Measurements from ENCODE around the gene INKA1. TPM values are rescaled to one million over a fixed set of nuclear protein-coding genes. Genes with fewer than 3 reads are reported as not detected.
A peak's percentile ranks its signal among the peaks of the same experiment; 100 is the strongest.

The INKA1 gene
- total RNA-seq, 2 donors from 2014 or later, result 1.8 to 4.2 TPM

- no peaks in the 10 kb centered on the region for H3K9me3 ChIP-seq
- no peaks in the 10 kb centered on the region for H3K27me3 ChIP-seq
- no peak for TF ChIP-seq CTCF (IDR thresholded peaks at IDR 0.05)
- H3K4me1 ChIP-seq, result peaks cover 0 to 19% of the 10 kb centered on the region in 2 donors
- DNase-seq (ENCODE audit: low spot score), result no peak
- no peaks in the 10 kb centered on the region for H3K36me3 ChIP-seq
- H3K27ac ChIP-seq, result no peak overlapping the region
- H3K4me3 ChIP-seq, result no peak overlapping the region
Observed at GRCh38 chr3:49840388-49840787, 37.3 kb downstream of the INKA1 start.

GRCh38 chr3:49841126-49841696 lies 38.1 kb downstream of the INKA1 start:
- Histone ChIP-seq H3K36me3 (no peaks in the 10 kb centered on the region), H3K4me1 (peaks cover 0 to 19% of the 10 kb centered on the region in 2 donors), H3K27ac (no peak overlapping the region), H3K9me3 (no peaks in the 10 kb centered on the region), H3K27me3 (no peaks in the 10 kb centered on the region), H3K4me3 (no peak overlapping the region)
- DNase-seq (ENCODE audit: low spot score), result no peak
- TF ChIP-seq CTCF (IDR thresholded peaks at IDR 0.05), result peak in 1 of 2 donors; percentile 56

DNA sequence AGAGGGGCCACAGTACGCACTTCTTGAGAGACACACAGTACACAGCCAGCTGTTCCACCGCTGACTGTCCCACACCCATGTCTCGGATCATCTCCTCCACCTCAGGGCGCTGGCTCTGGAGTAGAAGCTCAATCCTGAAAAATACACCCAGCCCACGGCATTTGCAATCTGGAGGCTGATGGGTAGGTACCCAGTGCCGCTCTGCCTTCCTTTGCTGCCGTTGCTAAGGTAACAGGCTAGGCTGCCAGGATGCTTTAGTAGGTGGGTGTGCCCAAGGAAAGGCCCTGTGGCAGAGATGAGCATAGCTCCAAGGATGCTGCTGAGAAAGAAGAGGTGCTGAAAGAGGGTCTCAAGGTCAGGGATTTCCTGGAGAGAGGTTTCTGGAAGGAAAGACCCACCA lies 38.7 kb downstream of the INKA1 start:
- Histone ChIP-seq H3K4me1 (peaks cover 0 to 19% of the 10 kb centered on the region in 2 donors), H3K27me3 (no peaks in the 10 kb centered on the region), H3K4me3 (no peak overlapping the region), H3K27ac (no peak overlapping the region), H3K9me3 (no peaks in the 10 kb centered on the region), H3K36me3 (no peaks in the 10 kb centered on the region)
- no peak for TF ChIP-seq CTCF (IDR thresholded peaks at IDR 0.05)
- DNase-seq (ENCODE audit: low spot score), result no peak

DNA sequence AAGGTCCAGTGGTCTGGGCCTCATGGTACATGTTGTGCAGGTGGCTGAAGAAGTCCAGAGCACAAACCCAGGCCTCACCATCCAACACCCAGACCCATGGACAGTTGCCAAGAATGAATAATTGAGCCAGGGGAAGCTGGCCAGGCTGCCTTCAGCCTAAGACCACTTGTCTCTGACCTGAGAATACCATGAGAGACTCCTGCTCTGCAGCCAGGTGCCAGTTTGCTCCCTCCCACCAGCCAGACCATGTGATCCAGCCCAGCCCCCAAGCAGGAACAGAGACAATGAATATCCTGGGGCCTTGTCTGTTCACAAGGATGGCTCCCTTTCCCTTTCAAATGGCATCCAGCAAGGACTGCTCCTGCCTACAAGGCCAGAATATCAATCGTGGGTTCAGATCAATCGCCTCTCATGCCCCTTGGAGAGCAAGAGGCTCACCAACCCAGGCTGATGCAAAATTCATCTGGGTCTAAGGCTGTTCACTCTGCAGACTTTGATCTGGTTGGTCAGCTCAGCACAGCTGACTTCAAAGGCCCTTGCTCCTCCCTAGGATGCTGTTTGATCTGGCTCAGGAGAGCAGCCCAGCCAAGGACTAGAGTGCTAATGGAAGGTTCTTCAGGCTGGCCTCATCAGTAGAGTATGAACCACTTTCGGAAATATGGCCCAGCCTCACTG lies 39.9 kb downstream of the INKA1 start:
- no peak for TF ChIP-seq CTCF (IDR thresholded peaks at IDR 0.05)
- Histone ChIP-seq H3K36me3 (no peaks in the 10 kb centered on the region), H3K9me3 (no peaks in the 10 kb centered on the region), H3K27me3 (no peaks in the 10 kb centered on the region), H3K27ac (no peak overlapping the region), H3K4me1 (peaks cover 0 to 19% of the 10 kb centered on the region in 2 donors), H3K4me3 (no peak overlapping the region)
- no peak for DNase-seq (ENCODE audit: low spot score)

- no peak overlapping the region for H3K27ac ChIP-seq
- no peaks in the 10 kb centered on the region for H3K27me3 ChIP-seq
- H3K9me3 ChIP-seq, result no peaks in the 10 kb centered on the region
- no peak for DNase-seq (ENCODE audit: low spot score)
- no peak overlapping the region for H3K4me3 ChIP-seq
- no peaks in the 10 kb centered on the region for H3K36me3 ChIP-seq
- peaks cover 0 to 13% of the 10 kb centered on the region in 2 donors for H3K4me1 ChIP-seq
- no peak for TF ChIP-seq CTCF (IDR thresholded peaks at IDR 0.05)
Observed at GRCh38 chr3:49844464-49845183, 41.6 kb downstream of the INKA1 start.

Measured in right atrium auricular region (tissue), 2 donors.